ENCODE results near the gene KIF19. TPM values are rescaled to one million over a fixed set of nuclear protein-coding genes. Genes with fewer than 3 reads are reported as not detected.

The KIF19 gene
- total RNA-seq, 2 donors from 2014 or later, result 0.11 to 0.53 TPM

Other genes with a start within 250 kb of the KIF19 start
- 1,000 to 10,000 TPM; 1,259 to 1,366 TPM for gene RPL38, start 122.5 kb upstream of the KIF19 start, total RNA-seq
- gene TTYH2, start 112.7 kb upstream of the KIF19 start, total RNA-seq, result 10 to 100 TPM in 1 of 2 donors, 1 to 10 TPM in 1; 2.6 to 13.9 TPM
- 1 to 10 TPM in 1 of 2 donors, under 1 TPM in 1; 0.19 to 1.6 TPM for gene DNAI2, start 52.0 kb upstream of the KIF19 start, total RNA-seq
- not detected for gene BTBD17, start 35.6 kb downstream of the KIF19 start, total RNA-seq
- gene GPR142, start 41.3 kb downstream of the KIF19 start, total RNA-seq, result not detected
- gene GPRC5C, start 105.9 kb downstream of the KIF19 start, total RNA-seq, result 1 to 10 TPM in 1 of 2 donors, not detected in 1; 5.0 TPM
- gene CD300A, start 140.4 kb downstream of the KIF19 start, total RNA-seq, result 10 to 100 TPM in 1 of 2 donors, 1 to 10 TPM in 1; 3.0 to 29.1 TPM
- not detected for gene CD300LB, start 205.2 kb downstream of the KIF19 start, total RNA-seq
- gene CD300C, start 219.9 kb downstream of the KIF19 start, total RNA-seq, result under 1 TPM in 1 of 2 donors, not detected in 1; 0.28 TPM
- gene CD300H, start 241.3 kb downstream of the KIF19 start, total RNA-seq, result not detected

Measured in activated T-helper 17 cell treated with anti-CD3 and anti-CD28 coated beads, Interleukin-2, amount 50 U/mL, for 72 hours (primary cell).